Measurements from ENCODE around the gene CAMK1D. TPM values are rescaled to one million over a fixed set of nuclear protein-coding genes. Genes with fewer than 3 reads are reported as not detected.

CAMK1D gene
- total RNA-seq, 3 donors from 2014 or later: 4.4 to 17.3 (median 5.2) TPM

GRCh38 chr10:12629767-12630165 lies 280.4 kb downstream of the CAMK1D start:
- TF ChIP-seq POLR2A (IDR thresholded peaks at IDR 0.05) (no peak), POLR2AphosphoS5 (IDR thresholded peaks at IDR 0.05) (no peak), CTCF (IDR thresholded peaks at IDR 0.05) (no peak)
- H3K9me3 ChIP-seq: no peaks in the 10 kb centered on the region
- intact Hi-C loops (cut with DNase I; ENCODE audit: low total_unique reads): no loop called here
- DNase-seq (ENCODE audit: low spot score in 2 of 2): no peak
- H3K27me3 ChIP-seq: no peaks in the 10 kb centered on the region
- no peaks in the 10 kb centered on the region for H3K36me3 ChIP-seq
- no peak overlapping the region for H3K4me3 ChIP-seq
- H3K27ac ChIP-seq: no peak overlapping the region
- H3K4me1 ChIP-seq: no peaks in the 10 kb centered on the region

- Histone ChIP-seq H3K9me3 (no peaks in the 10 kb centered on the region), H3K4me1 (no peaks in the 10 kb centered on the region), H3K4me3 (no peak overlapping the region), H3K27me3 (no peaks in the 10 kb centered on the region), H3K36me3 (no peaks in the 10 kb centered on the region), H3K27ac (no peak overlapping the region)
- TF ChIP-seq POLR2A (IDR thresholded peaks at IDR 0.05) (no peak), POLR2AphosphoS5 (IDR thresholded peaks at IDR 0.05) (no peak), CTCF (IDR thresholded peaks at IDR 0.05) (no peak)
- intact Hi-C loops (cut with DNase I; ENCODE audit: low total_unique reads): no loop called here
- DNase-seq (ENCODE audit: low spot score in 2 of 2): no peak
These were observed 281.9 kb downstream of the CAMK1D start for GRCh38 chr10:12631216-12631615.

GRCh38 chr10:12631787-12632562 lies 282.6 kb downstream of the CAMK1D start:
- intact Hi-C loops (cut with DNase I; ENCODE audit: low total_unique reads): no loop called here
- no peak overlapping the region for H3K27ac ChIP-seq
- no peak for TF ChIP-seq POLR2A (IDR thresholded peaks at IDR 0.05)

GRCh38 chr10:12633776-12634620 lies 284.7 kb downstream of the CAMK1D start:
- intact Hi-C loops (cut with DNase I; ENCODE audit: low total_unique reads): no loop called here
- TF ChIP-seq POLR2A (IDR thresholded peaks at IDR 0.05) (no peak), POLR2AphosphoS5 (IDR thresholded peaks at IDR 0.05) (no peak), CTCF (IDR thresholded peaks at IDR 0.05) (no peak)

More at GRCh38 chr10:12631787-12632562, 282.6 kb downstream of the CAMK1D start:
- no peaks in the 10 kb centered on the region for H3K9me3 ChIP-seq
- no peak for DNase-seq (ENCODE audit: low spot score in 2 of 2)
- no peak overlapping the region for H3K4me3 ChIP-seq
- no peaks in the 10 kb centered on the region for H3K27me3 ChIP-seq
- no peaks in the 10 kb centered on the region for H3K36me3 ChIP-seq
- H3K4me1 ChIP-seq: no peaks in the 10 kb centered on the region

GRCh38 chr10:12634621-12634931 lies 285.2 kb downstream of the CAMK1D start:
- TF ChIP-seq CTCF (IDR thresholded peaks at IDR 0.05) (no peak), POLR2AphosphoS5 (IDR thresholded peaks at IDR 0.05) (no peak), POLR2A (IDR thresholded peaks at IDR 0.05) (no peak)
- Histone ChIP-seq H3K36me3 (no peaks in the 10 kb centered on the region), H3K9me3 (no peaks in the 10 kb centered on the region), H3K4me3 (no peak overlapping the region), H3K27me3 (no peaks in the 10 kb centered on the region), H3K27ac (no peak overlapping the region), H3K4me1 (no peaks in the 10 kb centered on the region)
- no peak for DNase-seq (ENCODE audit: low spot score in 2 of 2)
- intact Hi-C loops (cut with DNase I; ENCODE audit: low total_unique reads): no loop called here

More at GRCh38 chr10:12633776-12634620, 284.7 kb downstream of the CAMK1D start:
- H3K9me3 ChIP-seq: no peaks in the 10 kb centered on the region
- no peaks in the 10 kb centered on the region for H3K27me3 ChIP-seq
- no peak overlapping the region for H3K27ac ChIP-seq
- H3K36me3 ChIP-seq: no peaks in the 10 kb centered on the region
- no peak overlapping the region for H3K4me3 ChIP-seq
- DNase-seq (ENCODE audit: low spot score in 2 of 2): no peak
- H3K4me1 ChIP-seq: no peaks in the 10 kb centered on the region

All from breast epithelium (tissue), 4 donors.